Endothelial cell of umbilical vein (primary cell): ENCODE data around the gene OSBPL5.

Source experiments
- JUN ChIP-seq: IDR thresholded peaks from 2 replicates; pipeline ENCODE4 v1.6.1; 2011; ENCODE audit warnings: borderline replicate concordance, low read depth; ENCODE audit not compliant: insufficient read length, insufficient read depth
- POLR2A ChIP-seq: IDR thresholded peaks from 2 replicates; pipeline ENCODE4 v1.6.1; 2012; ENCODE audit warnings: low read depth, mild to moderate bottlenecking, control low read depth, low read length

GRCh38 chr11:3205261-3206155, 40.4 kb upstream of the OSBPL5 start:
- no peak for TF ChIP-seq JUN
- no peak for TF ChIP-seq POLR2A
